DMS 273 (cell line): ENCODE measurements around the gene NUDT1.

ENCODE experiments used
- DNase-seq: peaks from one replicate; lab custom pipeline; 2025; ENCODE audit not compliant: unreplicated experiment; lab: John Stamatoyannopoulos, UW

NUDT1 gene

DNA sequence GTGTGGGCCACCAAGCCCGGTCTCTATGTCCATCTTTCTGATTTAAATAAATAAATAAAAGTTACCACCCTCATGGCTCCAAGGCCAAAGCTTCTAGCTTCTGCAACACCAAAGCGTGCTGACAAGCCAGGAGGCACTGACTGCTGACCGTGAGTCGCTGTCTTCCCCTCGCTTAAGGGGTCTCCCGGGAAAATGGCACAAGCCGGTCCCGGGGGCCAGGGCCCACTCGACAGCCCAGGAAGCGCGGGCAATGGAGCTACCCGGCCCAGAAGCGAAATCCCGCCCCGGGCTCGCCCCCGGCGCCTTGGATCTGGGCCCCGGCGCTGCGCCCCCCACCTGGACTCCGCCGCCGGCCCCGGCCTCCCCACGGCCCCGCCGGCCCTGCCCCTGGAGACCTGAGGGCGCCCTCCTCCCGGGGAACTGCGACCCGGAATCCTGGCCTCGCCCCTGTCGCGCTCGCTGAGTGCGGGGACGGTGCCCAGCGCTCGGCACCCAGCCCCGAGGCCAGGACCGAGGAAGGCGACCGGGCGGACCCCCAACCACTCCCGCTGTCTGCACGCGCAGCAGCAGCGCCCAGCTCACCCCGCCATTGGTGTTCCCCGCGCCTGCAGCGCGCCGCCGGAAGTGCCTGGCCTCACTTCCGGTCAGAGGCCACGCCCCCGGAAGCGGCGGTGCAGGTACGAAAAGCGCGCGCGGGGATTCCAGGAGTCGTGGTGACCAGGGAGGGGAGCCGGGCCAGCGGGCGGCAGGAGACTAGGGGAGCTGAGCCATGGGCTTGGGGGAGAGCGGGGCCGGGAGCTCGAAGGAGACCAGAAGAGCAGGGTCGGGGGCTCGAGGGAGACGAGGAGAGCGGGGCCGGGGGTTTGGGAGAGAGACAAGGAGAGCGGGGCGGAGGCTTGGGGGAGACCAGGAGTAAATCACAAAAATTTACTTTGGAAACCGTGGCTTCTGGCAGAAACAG, at the start of gene NUDT1, which contains the start of gene MRM2:
TSS of gene NUDT1 (plus strand) at position 647 of the 961 bp plus-strand sequence. CDS start 2,349 bp downstream, outside the sequence.
TSS of gene MRM2 (minus strand) at position 626 of the 961 bp plus-strand sequence. CDS start at position 590, 36 bp downstream.
- peak; percentile 92 for DNase-seq

DNA sequence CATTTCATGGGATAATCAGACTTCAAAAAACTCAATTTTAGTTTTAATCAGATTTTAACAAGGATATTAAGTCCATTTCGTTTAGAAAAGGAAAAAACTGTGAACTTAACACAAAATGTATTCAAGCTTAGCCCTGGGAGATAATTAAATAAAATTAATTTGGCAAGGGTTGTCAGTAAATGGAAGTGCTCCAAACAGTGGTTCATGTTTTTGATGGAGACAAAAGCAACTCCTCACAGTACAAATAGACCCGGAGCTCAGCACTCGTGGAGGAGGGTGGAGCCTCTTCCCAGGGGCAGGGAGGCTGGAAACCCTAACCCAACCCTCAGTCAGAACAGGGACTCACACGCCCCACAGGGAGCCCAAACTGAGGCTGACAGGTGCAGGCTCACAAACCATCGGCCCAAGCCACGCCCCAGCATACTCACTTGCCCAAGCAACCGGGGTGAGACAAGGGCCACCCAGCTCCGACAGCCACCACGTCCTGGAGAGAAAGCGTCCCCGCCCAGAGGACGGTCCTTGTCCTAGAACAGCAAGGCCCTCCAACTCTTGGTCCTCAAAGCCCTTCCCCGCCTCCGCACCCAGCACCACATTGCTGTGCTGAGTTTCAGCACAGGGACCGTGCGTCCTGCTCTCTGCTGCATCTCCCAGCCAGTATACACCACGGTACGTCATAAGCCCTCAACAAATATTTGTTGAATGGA, 49.0 kb upstream of the NUDT1 start:
- no peak for DNase-seq

- no peak for DNase-seq
Observed at GRCh38 chr7:2193575-2194305, 48.3 kb upstream of the NUDT1 start.

DNA sequence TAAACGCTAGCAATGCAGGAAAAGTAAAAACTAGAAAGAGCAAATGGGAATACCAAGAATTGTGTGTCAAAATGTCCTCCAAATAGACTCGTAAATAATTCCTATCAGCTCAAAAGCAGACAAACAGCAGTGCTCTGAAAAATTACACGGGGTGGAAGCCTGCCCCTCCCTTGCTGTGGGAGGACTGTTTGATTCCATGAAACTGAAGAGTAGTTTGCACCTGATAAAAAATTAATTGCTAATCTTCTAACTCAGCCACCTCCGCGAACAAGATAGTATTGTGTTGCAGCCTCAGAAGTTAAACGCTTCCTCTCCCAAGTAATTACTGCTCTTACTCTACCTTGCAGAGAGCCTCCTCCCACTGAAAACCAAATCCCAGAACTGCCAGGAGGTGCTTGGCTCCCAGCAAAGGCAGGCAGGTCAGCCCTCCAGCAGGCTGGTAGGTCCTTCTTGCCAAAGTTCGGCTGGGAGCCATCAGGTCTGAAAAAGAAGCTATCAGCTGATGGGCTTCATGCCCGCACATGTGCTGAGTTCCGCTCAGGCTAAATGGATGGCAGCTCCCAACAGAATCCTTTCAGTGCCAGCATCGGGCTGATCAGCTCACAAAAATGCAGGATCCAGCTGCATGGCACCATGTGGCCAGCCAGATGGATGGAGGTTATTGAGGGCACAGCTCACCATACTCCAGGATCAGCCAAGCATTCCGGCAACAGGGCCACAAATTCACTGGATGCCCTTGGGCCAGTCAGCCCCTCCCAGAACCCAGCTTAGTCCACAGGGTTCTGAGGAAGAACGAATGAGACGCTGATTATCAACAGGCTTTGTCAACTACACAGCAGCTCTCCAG, 46.4 kb upstream of the NUDT1 start:
- DNase-seq, result peak; percentile 99

GRCh38 chr7:2196381-2197378, 45.3 kb upstream of the NUDT1 start:
- peak; percentile 71 for DNase-seq

- DNase-seq, result peak; percentile 50
Observed at GRCh38 chr7:2197436-2198155, 44.4 kb upstream of the NUDT1 start.

GRCh38 chr7:2198206-2198605, 43.8 kb upstream of the NUDT1 start:
- DNase-seq, result peak; percentile 39

DNA sequence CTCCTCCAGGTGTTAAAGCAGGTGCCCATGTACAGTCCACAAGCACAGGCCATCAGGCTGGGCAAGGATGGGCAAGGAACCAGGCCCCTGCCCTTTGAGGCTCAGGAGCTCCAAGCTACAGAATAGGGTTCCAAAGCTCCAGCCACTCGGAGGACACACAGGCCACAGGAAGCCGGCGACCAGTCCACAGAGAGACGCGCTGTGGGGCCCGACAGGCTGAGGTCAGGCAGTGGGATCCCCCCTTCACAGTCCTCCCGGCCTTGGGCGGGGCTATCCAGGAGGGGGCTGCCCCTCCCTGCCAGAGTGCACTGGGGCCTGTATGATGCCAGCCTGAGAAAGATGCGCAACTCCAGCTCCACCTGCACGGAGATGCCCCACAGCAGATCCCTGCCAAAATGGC, 43.3 kb upstream of the NUDT1 start:
- DNase-seq, result no peak

DNA sequence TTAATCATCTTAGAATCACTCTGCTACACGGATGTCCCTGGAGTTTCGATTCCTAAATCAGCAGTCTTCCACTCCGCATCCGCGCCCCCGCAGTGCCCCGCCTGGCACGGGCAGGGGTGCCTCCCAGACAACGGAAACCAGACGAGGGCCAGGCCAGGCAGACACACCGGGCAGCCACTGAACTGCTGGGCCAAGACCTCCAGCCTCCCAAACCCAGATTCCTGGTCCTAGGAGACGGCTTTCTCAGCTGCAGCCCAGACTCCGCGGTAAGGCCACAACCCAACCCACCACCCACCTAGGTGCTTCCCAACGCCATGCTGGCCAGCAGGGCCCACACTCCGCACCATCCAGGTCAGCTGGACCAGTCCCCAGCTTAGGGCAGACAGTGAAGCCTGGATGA, 42.5 kb upstream of the NUDT1 start:
- no peak for DNase-seq

DNA sequence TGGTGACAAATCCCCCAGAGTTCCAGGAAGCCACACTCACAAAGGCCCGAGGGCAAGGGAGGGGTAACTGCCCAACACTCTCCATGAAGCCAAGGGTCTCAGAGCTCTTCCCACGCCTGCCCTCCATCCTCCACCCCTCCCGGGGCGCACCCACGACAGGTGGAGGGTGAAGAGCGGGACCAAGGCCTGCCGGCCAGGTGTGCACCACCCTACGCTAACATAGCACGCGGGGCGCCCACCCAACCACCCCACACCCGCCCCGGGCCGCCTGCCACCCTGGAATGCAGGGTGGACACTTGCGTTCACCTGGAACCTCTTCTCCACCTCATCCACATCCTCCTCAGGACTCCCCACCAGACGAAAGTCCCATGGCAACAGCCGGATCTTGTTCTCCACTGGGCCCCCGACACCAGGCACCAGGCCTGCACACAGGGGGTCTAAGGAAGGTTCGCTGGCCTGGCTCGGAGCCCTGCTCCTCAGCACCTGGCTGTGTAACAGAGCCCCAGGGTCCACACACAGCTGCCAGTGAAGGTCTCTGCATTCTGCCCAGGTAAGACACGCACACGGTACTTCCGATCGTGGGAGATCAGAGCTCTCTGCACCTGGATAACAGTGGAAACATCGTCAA, 42.0 kb upstream of the NUDT1 start:
- no peak for DNase-seq

- DNase-seq, result no peak
Observed at GRCh38 chr7:2200584-2200980, 41.4 kb upstream of the NUDT1 start.

- no peak for DNase-seq
Observed at GRCh38 chr7:2201128-2201527, 40.9 kb upstream of the NUDT1 start.

- no peak for DNase-seq
Observed at GRCh38 chr7:2201686-2202360, 40.2 kb upstream of the NUDT1 start.

DNA sequence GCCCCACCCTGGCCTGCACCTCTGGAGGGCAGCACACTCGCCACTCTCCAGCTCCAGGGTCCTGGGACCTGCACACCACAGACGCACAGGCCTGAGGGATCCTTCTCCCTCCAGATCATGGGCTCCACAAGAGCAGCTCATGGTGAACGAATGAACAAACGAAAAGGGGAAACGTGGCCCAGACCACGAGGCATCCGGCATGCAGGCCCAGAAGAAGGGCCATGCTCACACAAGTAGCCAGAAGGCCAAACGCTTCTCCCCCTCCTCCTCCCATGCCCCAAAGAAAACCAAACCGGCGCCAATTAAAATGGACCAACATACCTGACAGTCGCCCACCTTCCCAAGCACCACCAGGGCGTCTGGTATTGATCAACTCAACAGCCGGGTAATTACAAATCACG, 39.7 kb upstream of the NUDT1 start:
- no peak for DNase-seq

GRCh38 chr7:2202901-2203765, 38.9 kb upstream of the NUDT1 start:
- no peak for DNase-seq

GRCh38 chr7:2203766-2204300, 38.2 kb upstream of the NUDT1 start:
- no peak for DNase-seq
